Measurements from ENCODE around the gene MAML3.

MAML3 gene

DNA sequence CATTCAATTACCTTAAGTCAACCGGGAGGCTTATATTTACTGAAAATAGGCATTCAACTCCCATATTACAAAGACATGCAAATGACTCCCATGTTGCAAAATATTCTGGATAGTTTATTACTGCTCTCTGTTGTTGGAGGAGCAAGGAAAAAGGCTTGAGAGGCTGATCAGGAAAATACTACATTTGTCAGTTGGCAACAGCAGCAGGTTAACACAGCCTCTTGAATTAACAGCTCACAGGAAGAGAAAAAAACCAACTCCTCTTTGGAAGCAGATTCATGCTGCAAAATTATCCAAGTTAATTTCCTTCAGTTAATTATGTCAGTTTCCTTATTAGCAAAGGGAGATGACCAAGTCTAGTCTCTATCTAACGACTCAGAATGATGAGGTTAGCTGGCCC lies 238.9 kb downstream of the MAML3 start:
- DNase-seq, result no peak

DNA sequence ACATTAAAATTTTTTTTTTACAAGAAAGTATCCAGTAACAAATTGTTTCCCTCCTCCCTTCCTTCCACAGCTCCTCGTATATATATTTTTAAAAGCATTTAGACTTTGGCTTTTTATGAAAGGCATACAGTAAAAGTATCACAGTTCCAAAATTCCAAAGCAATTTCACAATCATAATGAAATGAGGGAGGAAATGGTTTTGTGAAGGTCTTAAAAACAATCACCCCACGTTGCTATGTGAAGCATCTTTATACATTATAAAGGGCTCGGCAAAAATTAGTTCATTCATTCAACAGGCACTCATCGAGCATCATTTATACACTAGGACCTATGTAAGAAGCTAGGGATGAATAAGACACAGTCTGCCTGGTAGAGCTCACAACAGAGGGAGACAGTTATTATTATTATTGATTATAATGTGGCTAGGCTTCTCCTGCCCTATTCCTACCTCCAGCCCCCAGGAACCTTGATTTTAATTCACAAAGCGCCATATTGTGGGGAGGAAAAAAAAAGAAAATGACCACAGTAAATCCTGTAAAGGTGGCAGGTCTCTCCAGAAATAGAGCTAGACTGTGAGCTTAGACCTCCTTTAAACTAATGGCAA lies 239.9 kb downstream of the MAML3 start:
- no peak for DNase-seq

DNA sequence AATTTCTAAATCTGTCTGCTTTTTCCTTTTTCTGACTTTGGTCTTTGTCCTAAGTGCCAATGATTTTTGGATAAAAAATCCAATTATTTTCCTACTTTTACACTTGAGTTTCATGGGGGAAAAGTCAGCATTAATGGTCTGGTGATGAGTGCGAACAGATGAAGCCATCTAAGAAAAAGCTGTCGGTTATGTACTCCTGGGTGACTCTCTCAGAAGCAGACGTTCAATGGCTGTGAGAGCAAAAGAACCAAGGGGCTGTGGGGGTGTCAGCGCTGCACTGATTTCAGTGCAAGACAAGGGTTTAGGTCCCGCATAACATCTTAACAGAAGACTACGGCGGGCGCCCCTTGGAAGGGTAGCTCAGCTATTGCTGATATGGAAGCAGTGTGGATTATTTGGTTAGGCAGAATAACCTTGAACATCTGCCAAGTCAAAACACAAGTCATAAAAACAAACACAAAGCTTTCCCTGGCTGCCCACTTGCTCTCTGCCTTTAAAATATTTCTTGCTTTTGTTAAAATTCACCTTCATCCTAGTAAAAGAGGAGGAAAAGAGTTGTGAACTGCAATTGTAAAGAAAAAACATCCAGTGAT lies 240.5 kb downstream of the MAML3 start:
- DNase-seq, result no peak

DNA sequence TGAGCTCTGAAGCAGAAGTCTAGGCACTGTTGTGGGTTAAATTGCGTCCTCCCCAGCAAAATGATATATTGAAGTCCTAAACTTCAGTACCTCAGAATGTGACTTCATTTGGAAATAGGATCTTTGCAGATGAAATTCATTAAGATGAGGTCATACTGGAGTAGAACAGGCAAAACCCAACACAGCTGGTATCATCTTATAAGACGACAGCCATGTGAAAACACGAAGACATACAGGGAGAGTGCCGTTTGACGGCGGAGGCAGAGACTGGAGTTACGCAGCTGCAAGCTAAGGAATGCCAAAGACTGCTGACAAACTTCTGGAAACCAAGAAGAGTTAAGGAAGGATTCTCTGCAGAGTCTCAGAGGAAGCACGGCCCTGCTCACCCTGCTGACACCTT lies 241.5 kb downstream of the MAML3 start:
- no peak for DNase-seq

DNA sequence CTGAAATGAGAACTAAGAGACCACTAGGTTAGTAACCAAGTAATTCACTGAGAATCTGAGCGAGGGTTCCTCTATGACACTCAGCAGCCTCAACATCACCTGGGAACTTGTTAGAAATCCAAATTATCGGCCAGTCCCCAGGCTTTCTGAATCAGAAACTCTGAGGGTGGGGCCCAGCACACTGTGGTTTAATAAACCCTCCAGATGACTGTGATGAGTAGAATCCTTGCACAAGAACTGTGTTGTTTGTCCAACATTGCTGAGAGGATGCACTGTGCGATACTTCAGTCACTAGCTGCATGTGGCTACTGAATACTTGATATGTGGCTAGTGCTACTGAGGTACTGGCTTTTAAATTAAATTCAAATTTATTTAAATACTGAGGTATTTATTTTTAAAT lies 243.9 kb downstream of the MAML3 start:
- no peak for DNase-seq

DNA sequence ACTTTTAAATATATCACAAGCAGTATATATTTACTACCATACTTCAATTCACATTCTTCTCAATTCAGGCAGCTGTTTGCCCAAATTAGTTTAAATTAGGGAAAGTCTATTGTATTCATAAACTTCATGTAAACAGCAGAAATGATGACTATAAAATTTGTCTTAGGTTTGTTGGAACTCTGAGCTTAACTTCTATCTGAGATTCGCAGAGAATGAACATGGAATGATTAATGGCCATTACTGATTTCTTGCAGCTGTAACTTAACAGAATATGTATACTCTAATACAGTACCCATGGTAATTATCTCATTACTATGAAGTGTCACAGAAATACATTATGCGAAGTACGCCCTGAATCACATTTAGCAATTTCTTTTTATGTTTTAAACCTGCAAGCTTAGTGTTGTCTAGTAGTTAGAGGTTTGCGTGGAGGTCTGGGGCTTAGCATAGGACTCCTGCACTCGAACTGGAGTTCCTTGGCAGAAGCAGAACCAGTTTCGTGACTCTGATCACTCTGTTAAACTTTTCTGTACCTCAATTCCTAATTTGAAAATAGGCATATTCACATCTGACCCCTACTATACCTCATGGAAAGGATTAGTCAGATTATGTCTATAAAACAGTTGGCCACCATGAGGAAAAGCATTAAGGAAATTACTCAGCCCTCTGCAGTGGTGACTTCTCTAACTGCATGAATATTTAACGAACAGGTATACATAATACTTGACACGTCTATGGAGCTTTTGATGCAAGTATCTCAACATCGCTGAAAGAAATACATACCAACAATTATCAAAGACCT lies 245.1 kb downstream of the MAML3 start:
- no peak for DNase-seq

DNA sequence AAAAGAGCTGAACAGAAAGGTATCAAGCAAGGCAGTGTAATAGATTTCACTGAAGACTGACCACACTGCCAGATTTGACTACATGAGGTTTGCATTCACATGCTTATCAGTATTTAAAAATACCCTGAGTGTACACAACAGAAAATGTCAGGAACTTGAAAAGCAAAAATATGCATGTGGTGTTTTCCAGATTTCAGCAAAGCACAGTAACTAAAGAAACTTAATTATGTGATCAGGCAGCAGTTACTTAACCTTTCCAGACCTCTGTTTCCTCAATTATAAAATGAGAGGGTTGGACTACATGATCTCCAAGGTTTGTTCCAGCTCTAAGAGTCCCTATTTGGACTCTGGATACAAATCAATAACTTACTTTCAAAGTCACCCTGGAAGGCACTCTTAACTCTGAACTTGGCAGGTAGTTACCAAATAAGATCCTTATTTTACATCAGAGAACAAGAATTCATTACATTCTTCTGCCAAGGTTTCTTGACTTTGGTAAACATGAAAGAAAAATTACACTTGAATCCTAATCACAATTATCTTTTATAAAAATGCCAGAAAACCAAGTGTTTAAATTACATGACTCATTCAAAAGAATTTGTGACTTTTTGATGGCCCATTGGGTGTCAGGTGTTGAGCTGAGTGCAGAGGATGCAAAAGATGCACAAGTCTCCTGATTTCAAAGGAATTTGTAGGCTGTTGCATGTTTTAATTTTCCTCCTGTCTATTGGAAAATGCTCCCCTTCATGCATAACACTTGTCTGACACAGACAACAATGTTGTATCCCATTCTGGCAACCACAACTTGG lies 246.8 kb downstream of the MAML3 start:
- no peak for DNase-seq

DNA sequence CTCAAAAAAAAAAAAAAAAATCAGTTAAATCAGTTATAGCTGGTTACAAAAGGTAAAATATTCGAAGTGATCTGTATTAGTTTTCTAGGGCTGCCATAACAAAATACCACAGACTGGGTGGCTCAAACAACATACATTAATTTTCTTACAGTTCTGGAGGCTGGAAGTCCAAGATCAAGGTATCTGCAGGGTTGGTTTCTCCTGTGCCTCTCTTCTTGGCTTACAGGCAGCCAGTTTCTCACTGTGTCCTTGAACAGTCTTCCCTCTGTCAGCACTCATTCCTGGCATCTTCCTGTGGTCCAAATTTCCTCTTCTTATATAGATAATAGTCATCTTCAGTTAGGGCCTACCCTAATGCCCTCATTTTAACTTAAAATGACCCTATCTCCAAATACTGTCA lies 248.5 kb downstream of the MAML3 start:
- DNase-seq, result no peak

DNA sequence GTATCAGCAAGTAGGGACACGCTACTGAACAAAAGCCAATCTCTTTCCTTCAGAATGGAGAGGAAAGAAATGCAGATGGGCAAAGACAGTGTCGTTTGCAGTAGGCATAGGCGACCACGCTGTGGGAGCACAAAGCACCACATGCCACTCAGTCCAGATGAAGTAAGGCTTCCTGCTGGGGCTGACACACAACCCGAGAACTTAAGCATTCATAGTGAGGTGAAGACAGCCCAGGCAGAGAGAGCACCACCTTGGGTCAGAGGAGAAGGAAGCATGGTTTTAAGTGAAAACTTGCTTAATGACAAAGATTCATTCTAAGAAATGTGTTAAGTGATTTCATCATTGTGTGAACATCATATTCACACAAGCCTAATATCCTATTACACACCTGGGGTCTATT lies 249.6 kb downstream of the MAML3 start:
- DNase-seq, result no peak

DNA sequence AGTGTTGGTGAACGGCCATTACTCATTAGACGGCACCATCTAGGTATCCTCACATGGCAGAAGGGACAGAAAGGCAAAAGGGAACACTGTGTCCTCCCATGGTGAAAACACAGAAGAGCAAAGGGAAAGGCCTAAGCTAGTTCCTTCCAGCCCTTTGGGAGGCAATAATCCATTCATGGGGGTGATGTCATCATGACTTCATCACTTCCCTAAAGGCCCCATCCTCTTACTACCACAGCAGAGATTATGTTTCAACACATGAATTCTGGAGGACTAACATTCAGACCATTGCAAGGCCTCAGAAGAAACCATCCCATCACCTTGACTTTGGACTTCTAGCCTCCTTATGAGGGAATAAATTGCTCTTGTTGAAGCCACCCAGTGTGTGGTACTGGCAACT lies 250.1 kb downstream of the MAML3 start:
- no peak for DNase-seq

DNA sequence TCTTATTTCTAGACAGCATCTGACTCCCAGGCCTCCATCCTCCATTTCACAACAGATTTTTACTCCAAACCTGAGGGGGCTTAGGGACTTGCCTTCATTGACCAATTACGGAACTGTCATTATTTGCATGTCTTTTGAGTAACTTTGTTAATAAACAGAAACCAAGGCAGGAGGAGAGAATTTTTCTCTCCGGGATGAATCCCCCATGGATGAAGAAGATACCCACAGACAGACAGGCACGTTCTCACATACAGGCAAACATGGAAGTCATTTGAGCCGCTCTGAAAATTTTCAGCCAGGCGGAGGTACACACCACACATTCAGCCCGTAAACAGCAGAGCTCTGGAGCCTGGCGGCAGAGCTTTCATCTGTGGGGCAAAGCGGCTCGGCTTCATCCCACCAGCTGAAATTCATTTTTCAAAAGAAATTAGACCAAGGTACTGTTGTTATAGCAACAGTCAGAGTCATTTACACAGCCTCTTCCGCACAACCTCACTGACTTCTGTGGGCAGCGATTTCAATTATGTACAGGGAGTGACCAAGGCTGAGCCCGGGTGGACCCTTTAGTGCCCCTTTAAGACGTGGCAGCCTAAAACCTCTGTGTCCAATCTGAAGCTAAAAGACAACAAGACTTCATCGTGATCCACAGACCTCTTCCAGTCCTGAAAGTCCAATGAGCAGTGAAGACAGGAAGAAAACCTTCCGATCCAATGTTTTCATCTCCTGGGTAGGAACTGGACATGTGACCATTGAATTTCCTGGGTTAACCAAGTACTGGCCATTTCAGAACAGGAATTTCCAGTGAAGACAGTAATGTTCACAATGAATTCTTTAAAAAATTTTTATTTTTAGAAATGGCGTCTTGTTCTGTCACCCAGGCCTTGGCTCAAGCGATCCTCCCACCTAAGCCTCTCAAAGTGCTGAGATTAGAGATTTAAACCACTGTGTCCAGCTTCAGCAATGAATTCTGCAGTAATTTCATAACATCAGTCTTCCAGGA lies 251.4 kb downstream of the MAML3 start:
- DNase-seq, result no peak

DNA sequence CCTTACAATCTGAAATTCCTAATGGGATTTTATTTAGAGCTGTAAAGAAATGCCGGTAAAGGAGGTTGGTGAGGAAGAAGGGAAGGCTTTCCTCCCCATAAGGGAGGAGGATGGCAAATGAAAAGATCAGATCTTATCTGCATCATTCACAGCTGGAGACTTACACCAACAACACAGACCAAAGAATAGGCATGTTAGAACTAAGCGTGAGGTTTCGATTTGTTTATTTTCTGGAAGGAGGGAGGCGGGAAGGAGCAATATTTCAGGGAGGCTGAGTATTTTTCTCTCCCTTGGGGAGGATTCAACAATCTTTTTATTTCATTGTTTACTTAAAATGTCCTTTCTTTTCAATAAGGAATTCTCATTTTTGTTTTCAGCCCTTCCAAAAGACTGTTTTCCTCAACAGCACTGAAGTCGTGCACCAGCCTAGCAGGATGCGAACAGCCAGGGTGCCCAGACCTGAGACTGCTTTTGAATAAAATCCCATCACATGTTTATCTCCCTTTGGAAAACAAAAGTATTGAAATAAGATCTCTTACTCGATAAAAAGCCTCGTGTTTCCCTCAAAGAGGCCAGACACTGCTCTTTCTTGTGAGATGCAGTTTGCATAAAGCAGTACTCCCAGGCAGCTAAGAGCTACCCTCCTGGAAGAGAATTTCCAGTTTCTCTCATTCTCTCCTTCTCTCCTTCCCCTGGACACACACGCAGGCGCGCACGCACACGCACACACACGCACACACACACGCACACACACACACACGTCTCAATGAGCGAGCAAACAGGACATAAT lies 252.3 kb downstream of the MAML3 start:
- no peak for DNase-seq

DNA sequence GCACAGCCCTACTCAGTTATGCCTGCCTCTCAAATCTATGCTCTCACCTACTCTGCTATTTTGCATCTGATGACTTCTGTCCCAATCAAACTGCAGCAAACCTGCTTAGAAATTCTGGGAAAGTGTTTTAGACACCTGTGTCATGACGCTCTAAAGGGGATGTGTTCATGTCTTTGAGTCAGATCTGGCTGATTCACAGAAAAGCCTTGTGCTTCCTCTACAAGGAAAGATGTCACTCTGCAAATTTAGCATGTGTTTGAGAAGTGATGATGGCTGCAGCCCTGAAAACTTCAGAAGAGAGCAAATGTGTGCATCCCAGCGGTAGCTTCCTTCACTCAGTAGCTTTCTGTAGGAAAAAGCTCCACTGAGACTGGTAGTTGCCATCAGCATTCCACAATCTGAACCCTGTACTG lies 253.0 kb downstream of the MAML3 start:
- no peak for DNase-seq

DNA sequence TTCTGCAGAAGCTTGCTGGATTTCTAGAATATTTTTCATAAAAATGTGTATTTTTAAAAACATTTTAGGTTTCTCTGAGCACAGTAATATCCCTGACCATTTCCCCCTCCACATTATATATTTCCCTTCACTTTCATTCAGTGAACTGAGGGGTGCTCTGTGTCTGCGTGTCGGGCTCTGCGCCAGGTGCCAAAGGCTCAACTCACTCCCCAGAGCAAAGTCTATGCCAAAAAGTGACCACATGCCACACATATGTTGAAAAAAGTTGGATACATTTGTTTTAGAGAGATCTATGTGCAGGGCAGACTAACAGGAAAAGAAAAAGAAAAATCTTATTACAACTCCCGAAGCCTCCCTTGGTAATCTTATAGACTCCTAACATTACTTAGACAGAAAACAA lies 254.6 kb downstream of the MAML3 start:
- DNase-seq, result no peak

DNA sequence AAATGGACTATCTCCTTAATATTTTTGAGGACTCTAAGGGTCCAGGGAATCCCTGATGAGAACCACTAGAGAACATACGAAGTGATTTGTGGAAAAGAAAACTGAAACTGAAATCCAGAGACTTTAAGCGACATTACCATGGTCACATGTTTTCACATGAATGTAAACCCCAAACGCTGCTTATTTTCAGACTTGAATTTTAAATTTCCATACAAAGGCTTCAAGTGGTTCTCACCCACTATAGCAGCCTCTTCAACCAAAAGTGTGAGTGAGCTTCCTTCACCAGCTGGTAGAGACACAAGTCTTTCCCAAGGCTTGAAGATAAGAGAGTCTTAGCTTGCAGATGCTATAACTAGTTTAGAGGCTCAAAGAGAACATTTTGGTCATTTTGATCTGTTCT lies 255.7 kb downstream of the MAML3 start:
- DNase-seq, result no peak

DNA sequence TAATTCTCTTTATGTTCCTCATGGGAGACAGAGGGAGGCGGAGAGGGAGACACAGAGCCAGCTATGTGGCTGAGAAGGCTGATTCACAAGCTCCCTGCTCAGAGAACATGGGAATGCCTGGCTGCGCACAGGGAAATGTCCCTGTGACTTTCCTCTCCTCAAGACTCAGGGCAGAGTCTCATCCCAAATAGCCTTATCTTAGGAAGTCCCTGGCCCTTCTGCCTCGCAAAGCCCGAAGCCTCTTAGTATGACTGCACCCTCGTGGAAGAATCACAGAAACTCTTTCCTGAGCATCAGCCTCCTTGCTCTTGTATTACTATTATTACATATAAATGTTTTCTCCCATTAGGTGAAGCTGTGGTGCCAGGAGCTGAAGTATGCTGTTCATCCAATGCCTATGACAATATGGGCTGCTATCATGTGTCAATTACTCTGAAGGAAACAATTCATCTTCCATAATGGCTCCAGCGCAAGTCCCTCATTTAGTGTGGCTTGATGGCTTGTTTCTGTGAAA lies 257.8 kb downstream of the MAML3 start:
- DNase-seq, result no peak

DNA sequence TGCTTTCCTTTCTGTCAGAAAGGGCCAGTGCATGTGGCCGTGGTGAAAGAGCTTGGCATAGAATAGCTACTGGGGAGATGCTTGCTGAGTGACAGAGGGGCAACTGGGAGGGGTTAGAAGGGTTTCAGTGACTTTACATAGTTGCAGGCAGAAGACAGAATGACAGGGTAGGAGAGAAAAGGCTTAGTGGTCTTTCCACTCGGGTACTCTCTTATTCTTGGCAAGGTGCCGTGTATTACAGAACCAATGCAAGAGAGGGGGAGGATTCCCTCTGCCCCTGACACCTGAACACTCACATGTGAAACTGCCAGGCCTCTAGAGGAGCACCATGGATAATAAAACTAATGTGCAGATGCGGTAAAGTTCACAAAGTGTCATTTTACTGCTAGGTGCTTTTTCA lies 260.2 kb downstream of the MAML3 start:
- DNase-seq, result no peak

DNA sequence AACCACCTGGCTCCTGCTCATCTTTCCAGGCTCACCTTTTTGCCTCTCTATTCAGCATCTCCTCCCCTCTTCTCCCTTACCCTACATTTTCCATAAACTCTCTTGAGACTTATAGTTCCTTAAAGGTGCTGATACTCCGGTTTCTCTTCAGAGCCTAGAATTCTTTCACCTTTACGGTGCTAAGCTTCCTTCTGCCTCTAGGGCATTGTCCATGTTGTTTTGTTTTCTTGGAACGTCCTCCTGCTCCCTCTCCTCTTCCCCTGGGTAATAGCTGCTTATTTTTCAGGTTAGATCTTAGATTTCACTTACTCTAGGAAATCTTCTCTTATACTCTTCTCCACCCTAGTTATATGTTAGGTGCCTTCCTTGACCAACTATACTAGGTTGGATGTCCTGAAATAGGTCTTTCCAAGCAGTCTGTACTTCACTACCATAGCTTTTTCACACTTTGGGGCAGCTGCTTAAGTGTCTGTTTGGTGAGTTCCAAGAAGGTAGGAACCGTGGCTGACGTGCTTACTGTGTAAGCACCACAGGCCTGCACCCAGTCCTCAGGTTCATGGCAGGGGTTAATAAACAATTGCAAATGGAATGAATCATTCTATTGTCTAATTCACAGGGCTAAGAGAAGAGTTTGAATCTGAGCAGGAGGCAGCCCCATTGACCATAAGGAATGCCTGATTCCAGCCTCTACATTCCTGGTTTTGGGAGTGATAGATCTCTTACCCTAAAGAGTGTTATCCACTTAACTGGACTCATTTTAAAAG lies 260.8 kb downstream of the MAML3 start:
- no peak for DNase-seq

DNA sequence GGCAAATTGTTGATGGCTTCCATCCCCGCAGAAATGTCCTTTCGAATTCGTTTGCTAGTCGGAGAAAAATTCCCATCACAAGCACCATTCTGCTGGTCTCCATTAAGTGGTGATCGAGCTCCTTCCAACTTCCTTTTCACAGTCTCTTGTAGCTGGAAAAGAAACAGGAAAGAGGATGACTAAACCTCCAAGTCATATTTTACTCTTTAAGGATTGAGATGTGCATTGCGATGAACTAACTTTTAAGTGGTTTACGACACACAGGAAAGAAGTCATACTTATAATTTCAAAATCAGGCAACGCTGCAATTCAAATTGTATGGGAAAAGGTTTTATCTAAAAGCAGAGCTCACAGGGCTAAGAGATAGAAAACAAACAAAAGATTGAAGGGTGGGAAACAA lies 263.2 kb downstream of the MAML3 start:
- no peak for DNase-seq

DNA sequence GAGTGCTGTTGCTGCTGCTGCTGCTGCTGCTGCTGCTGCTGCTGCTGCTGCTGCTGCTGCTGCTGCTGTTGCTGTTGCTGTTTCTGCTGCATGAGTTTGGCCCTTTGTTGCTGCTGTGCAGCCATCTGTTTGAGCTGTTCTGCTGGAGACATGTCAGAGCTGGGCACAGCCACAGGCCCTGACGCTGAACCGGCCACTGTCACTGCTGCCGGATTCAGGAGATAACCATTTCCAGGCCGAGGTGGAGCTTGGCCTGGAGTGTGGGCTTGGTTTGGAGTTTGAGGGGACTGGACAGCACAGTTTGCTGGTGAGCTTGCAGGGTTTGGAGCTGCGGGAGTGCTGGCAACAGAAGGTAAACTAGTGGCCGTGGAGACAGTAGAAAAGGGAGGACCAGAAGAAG lies 264.1 kb downstream of the MAML3 start:
- DNase-seq, result no peak

All from activated CD8-positive, alpha-beta memory T cell treated with anti-CD3 and anti-CD28 coated beads for 24 hours (primary cell).